EH (cell line): ENCODE measurements around the gene TMEM89.

Experiments used
- DNase-seq: peaks from one replicate; pipeline ENCODE4 v3.0.0-alpha.2; 2015; ENCODE audit warnings: low read depth

The TMEM89 gene

GRCh38 chr3:48588230-48588629 is 33.3 kb downstream of the TMEM89 start:
- DNase-seq: no peak

GRCh38 chr3:48587686-48588085 is 33.9 kb downstream of the TMEM89 start:
- DNase-seq: no peak

GRCh38 chr3:48585411-48585810 is 36.2 kb downstream of the TMEM89 start:
- DNase-seq: no peak

- DNase-seq: no peak
Measured at GRCh38 chr3:48584836-48585235, 36.7 kb downstream of the TMEM89 start.

GRCh38 chr3:48581621-48582481 is 39.7 kb downstream of the TMEM89 start:
- no peak for DNase-seq

GRCh38 chr3:48576647-48577046 is 44.9 kb downstream of the TMEM89 start:
- no peak for DNase-seq

GRCh38 chr3:48575366-48575765 is 46.2 kb downstream of the TMEM89 start:
- DNase-seq: no peak

GRCh38 chr3:48573973-48574585 is 47.5 kb downstream of the TMEM89 start:
- no peak for DNase-seq

- DNase-seq: no peak
Measured at GRCh38 chr3:48572517-48572916, 49.1 kb downstream of the TMEM89 start.

GRCh38 chr3:48571938-48572337 is 49.6 kb downstream of the TMEM89 start:
- no peak for DNase-seq
